ENCODE results near the gene IMMP2L.
"Not testable (repeated sequence)": the region's sequence is repeated elsewhere in the genome, so short reads cannot be mapped to it uniquely, and the experiment has no call there.

The IMMP2L gene

GRCh38 chr7:111510062-111510461 is 52.2 kb downstream of the IMMP2L start:
- in situ Hi-C loops (cut with HindIII; ENCODE audit: low sequenced_read_pairs): no loop called here

GRCh38 chr7:111509288-111509687 is 53.0 kb downstream of the IMMP2L start:
- in situ Hi-C loops (cut with HindIII; ENCODE audit: low sequenced_read_pairs): no loop called here

- in situ Hi-C loops (cut with HindIII; ENCODE audit: low sequenced_read_pairs): no loop called here
These were observed 53.9 kb downstream of the IMMP2L start for GRCh38 chr7:111508387-111508786.

- in situ Hi-C loops (cut with HindIII; ENCODE audit: low sequenced_read_pairs): not testable (repeated sequence)
These were observed 56.9 kb downstream of the IMMP2L start for GRCh38 chr7:111505422-111505821.

GRCh38 chr7:111501799-111502198 is 60.5 kb downstream of the IMMP2L start:
- in situ Hi-C loops (cut with HindIII; ENCODE audit: low sequenced_read_pairs): not testable (repeated sequence)

- in situ Hi-C loops (cut with HindIII; ENCODE audit: low sequenced_read_pairs): no loop called here
These were observed 63.3 kb downstream of the IMMP2L start for GRCh38 chr7:111499027-111499426.

GRCh38 chr7:111498391-111499007 is 63.8 kb downstream of the IMMP2L start:
- in situ Hi-C loops (cut with HindIII; ENCODE audit: low sequenced_read_pairs): no loop called here

GRCh38 chr7:111495173-111495810 is 67.0 kb downstream of the IMMP2L start:
- in situ Hi-C loops (cut with HindIII; ENCODE audit: low sequenced_read_pairs): no loop called here

- in situ Hi-C loops (cut with HindIII; ENCODE audit: low sequenced_read_pairs): no loop called here
These were observed 70.1 kb downstream of the IMMP2L start for GRCh38 chr7:111492234-111492633.

GRCh38 chr7:111486472-111487142 is 75.7 kb downstream of the IMMP2L start:
- in situ Hi-C loops (cut with HindIII; ENCODE audit: low sequenced_read_pairs): no loop called here

- in situ Hi-C loops (cut with HindIII; ENCODE audit: low sequenced_read_pairs): no loop called here
These were observed 76.5 kb downstream of the IMMP2L start for GRCh38 chr7:111485701-111486380.

- in situ Hi-C loops (cut with HindIII; ENCODE audit: low sequenced_read_pairs): no loop called here
These were observed 79.2 kb downstream of the IMMP2L start for GRCh38 chr7:111483078-111483477.

- in situ Hi-C loops (cut with HindIII; ENCODE audit: low sequenced_read_pairs): no loop called here
These were observed 84.6 kb downstream of the IMMP2L start for GRCh38 chr7:111477462-111478225.

GRCh38 chr7:111476586-111477293 is 85.6 kb downstream of the IMMP2L start:
- in situ Hi-C loops (cut with HindIII; ENCODE audit: low sequenced_read_pairs): no loop called here

- in situ Hi-C loops (cut with HindIII; ENCODE audit: low sequenced_read_pairs): no loop called here
These were observed 86.3 kb downstream of the IMMP2L start for GRCh38 chr7:111475959-111476358.

- in situ Hi-C loops (cut with HindIII; ENCODE audit: low sequenced_read_pairs): no loop called here
These were observed 86.9 kb downstream of the IMMP2L start for GRCh38 chr7:111475419-111475748.

GRCh38 chr7:111474723-111475418 is 87.4 kb downstream of the IMMP2L start:
- in situ Hi-C loops (cut with HindIII; ENCODE audit: low sequenced_read_pairs): no loop called here

GRCh38 chr7:111473449-111474198 is 88.7 kb downstream of the IMMP2L start:
- in situ Hi-C loops (cut with HindIII; ENCODE audit: low sequenced_read_pairs): no loop called here

GRCh38 chr7:111470998-111471397 is 91.3 kb downstream of the IMMP2L start:
- in situ Hi-C loops (cut with HindIII; ENCODE audit: low sequenced_read_pairs): no loop called here
